OCI-LY3 (cell line): Measurements from ENCODE around the gene HAPLN2.

Experiments used
- EZH2phosphoT487 ChIP-seq: fragments of 200-600 bp; shearing (Covaris generic); IDR thresholded peaks from 2 replicates; pipeline ENCODE4 v1.6.1; 2018; ENCODE audit warnings: antibody characterized with exemption, mixed run types, low read depth
- TF ChIP-seq, protein P1 (sequence below): fragments of 200-600, 300-600 bp; sonication (generic); IDR thresholded peaks from 2 replicates; pipeline ENCODE4 v1.5.1; 2014; ENCODE audit warnings: antibody characterized with exemption, low read length, low read depth

- TF ChIP-seq, protein P1, sequence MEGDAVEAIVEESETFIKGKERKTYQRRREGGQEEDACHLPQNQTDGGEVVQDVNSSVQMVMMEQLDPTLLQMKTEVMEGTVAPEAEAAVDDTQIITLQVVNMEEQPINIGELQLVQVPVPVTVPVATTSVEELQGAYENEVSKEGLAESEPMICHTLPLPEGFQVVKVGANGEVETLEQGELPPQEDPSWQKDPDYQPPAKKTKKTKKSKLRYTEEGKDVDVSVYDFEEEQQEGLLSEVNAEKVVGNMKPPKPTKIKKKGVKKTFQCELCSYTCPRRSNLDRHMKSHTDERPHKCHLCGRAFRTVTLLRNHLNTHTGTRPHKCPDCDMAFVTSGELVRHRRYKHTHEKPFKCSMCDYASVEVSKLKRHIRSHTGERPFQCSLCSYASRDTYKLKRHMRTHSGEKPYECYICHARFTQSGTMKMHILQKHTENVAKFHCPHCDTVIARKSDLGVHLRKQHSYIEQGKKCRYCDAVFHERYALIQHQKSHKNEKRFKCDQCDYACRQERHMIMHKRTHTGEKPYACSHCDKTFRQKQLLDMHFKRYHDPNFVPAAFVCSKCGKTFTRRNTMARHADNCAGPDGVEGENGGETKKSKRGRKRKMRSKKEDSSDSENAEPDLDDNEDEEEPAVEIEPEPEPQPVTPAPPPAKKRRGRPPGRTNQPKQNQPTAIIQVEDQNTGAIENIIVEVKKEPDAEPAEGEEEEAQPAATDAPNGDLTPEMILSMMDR, result peak; percentile 87
- no peak for TF ChIP-seq EZH2phosphoT487
Observed at GRCh38 chr1:156608981-156609380, 10.2 kb upstream of the HAPLN2 start.
